Body of pancreas (tissue), 4 donors: ENCODE results near the gene ZNF76. TPM values are rescaled to one million over a fixed set of nuclear protein-coding genes. Genes with fewer than 3 reads are reported as not detected.

Source experiments
- ATAC-seq: fragments of 150-250 bp; one replicate; pipeline ENCODE4 v1.9.1; 2016
- DNase-seq, 4 donors: peaks; one replicate each; pipeline ENCODE4 v3.0.0-alpha.2; 2019
- H3K27ac ChIP-seq, 4 donors: fragments of 200-600 bp; sonication (generic); 1 replicate in 3 of 4; 2 replicates in 1 of 4; pipeline versions ENCODE4 v1.5.1 to v1.6.1; 2016 to 2019; ENCODE audit warnings: mild to moderate bottlenecking in 1 of 4, mixed read lengths in 1 of 4, moderate library complexity in 1 of 4
- H3K27me3 ChIP-seq, 2 donors: fragments of 200-600 bp; sonication (generic); one replicate each; pipeline ENCODE4 v1.6.0; 2016; ENCODE audit warnings: mild to moderate bottlenecking in 1 of 2
- H3K36me3 ChIP-seq, 2 donors: fragments of 200-600 bp; sonication (generic); replicated peaks in 1 of 2; 2 replicates each; pipeline ENCODE4 v1.5.1; 2016; ENCODE audit warnings: low read depth in 2 of 2; ENCODE audit not compliant: insufficient read depth in 1 of 2
- H3K4me1 ChIP-seq: fragments of 200-600 bp; sonication (generic); one replicate; pipeline ENCODE4 v1.6.0; 2016
- H3K4me3 ChIP-seq, 2 donors: fragments of 200-600 bp; sonication (generic); 1 replicate in 1 of 2; 2 replicates in 1 of 2; pipeline ENCODE4 v1.5.1; 2016 to 2019
- H3K9me3 ChIP-seq, 3 donors: fragments of 200-600 bp; sonication (generic); 1 replicate in 2 of 3; 2 replicates in 1 of 3; pipeline ENCODE4 v1.5.1; 2016
- CTCF ChIP-seq, 7 experiments: fragments of 450-650 bp in 4 of 7; fragments of 200-600 bp in 3 of 7; sonication (generic) in 3 of 7; IDR thresholded peaks; one replicate each; pipeline ENCODE4 v1.5.1; 2016 to 2019; ENCODE audit warnings: antibody characterized with exemption in 7 of 7
- POLR2A ChIP-seq, 3 donors: fragments of 450-650 bp; IDR thresholded peaks; one replicate each; pipeline ENCODE4 v1.6.1; 2016; ENCODE audit warnings: antibody characterized with exemption in 3 of 3, mild to moderate bottlenecking in 2 of 3
- WGBS, 2 donors: methylation state at CpG; one replicate each; pipeline ENCODE4 v1.1.5; 2017; 5-methylcytosine and 5-hydroxymethylcytosine counted together
- intact Hi-C: fragments of 100-400 bp; cut with DNase I; formaldehyde crosslinking; loops from one replicate; pipeline ENCODE4 v1.15.1; 2023
- total RNA-seq, 2 donors: library from RNA; depleted of rRNA; stranded (reverse); fragments of >200 nt; gene quantifications; one replicate each; pipeline ENCODE4 v1.1.0, GENCODE V29; 2016

Gene ZNF76
- total RNA-seq, 2 donors from 2014 or later: 34.2 to 56.7 TPM

- WGBS, 2 donors: 69 to 78% methylated on average over 4 of the region's 4 CpGs
- TF ChIP-seq CTCF (IDR thresholded peaks at IDR 0.05) (no peak), POLR2A (IDR thresholded peaks at IDR 0.05) (no peak)
- intact Hi-C loops: no loop called here
- Histone ChIP-seq H3K27ac (no peak overlapping the region), H3K9me3 (no peaks in the 10 kb centered on the region), H3K36me3 (no peaks in the 10 kb centered on the region), H3K4me3 (no peak overlapping the region), H3K27me3 (no peaks in the 10 kb centered on the region), H3K4me1 (no peaks in the 10 kb centered on the region)
- ATAC-seq (no peak), DNase-seq (no peak)
Measured at GRCh38 chr6:35234901-35235300, 24.6 kb upstream of the ZNF76 start.

- Histone ChIP-seq H3K36me3 (no peaks in the 10 kb centered on the region), H3K9me3 (no peaks in the 10 kb centered on the region), H3K4me3 (no peak overlapping the region), H3K27ac (no peak overlapping the region), H3K27me3 (no peaks in the 10 kb centered on the region), H3K4me1 (no peaks in the 10 kb centered on the region)
- TF ChIP-seq CTCF (IDR thresholded peaks at IDR 0.05) (no peak), POLR2A (IDR thresholded peaks at IDR 0.05) (no peak)
- 88 to 94% methylated on average over 5 of the region's 5 CpGs for WGBS, 2 donors
- intact Hi-C loops: no loop called here
- DNase-seq (no peak), ATAC-seq (no peak)
Measured at GRCh38 chr6:35236223-35236622, 23.3 kb upstream of the ZNF76 start.

- WGBS, 2 donors: 80 to 100% methylated on average over 2 to 3 of the region's 3 CpGs
- ATAC-seq (no peak), DNase-seq (no peak)
- Histone ChIP-seq H3K4me1 (no peaks in the 10 kb centered on the region), H3K9me3 (no peaks in the 10 kb centered on the region), H3K4me3 (no peak overlapping the region), H3K27ac (no peak overlapping the region), H3K36me3 (no peaks in the 10 kb centered on the region), H3K27me3 (no peaks in the 10 kb centered on the region)
- TF ChIP-seq CTCF (IDR thresholded peaks at IDR 0.05): no peak
- no peak for TF ChIP-seq POLR2A (IDR thresholded peaks at IDR 0.05)
- intact Hi-C loops: no loop called here
Measured at GRCh38 chr6:35237476-35237875, 22.1 kb upstream of the ZNF76 start.

- no peak overlapping the region for H3K4me3 ChIP-seq
- ATAC-seq: no peak
- no peaks in the 10 kb centered on the region for H3K36me3 ChIP-seq
- no peaks in the 10 kb centered on the region for H3K9me3 ChIP-seq
- 46 to 71% methylated on average over 3 of the region's 3 CpGs for WGBS, 2 donors
- DNase-seq: no peak
- H3K27ac ChIP-seq: no peak overlapping the region
- no peaks in the 10 kb centered on the region for H3K4me1 ChIP-seq
- intact Hi-C loops: no loop called here
- H3K27me3 ChIP-seq: no peaks in the 10 kb centered on the region
- TF ChIP-seq CTCF (IDR thresholded peaks at IDR 0.05) (no peak), POLR2A (IDR thresholded peaks at IDR 0.05) (no peak)
Measured at GRCh38 chr6:35238843-35239289, 20.7 kb upstream of the ZNF76 start.

- Histone ChIP-seq H3K36me3 (no peaks in the 10 kb centered on the region), H3K27ac (no peak overlapping the region), H3K4me1 (no peaks in the 10 kb centered on the region), H3K9me3 (no peaks in the 10 kb centered on the region), H3K4me3 (no peak overlapping the region), H3K27me3 (no peaks in the 10 kb centered on the region)
- intact Hi-C loops: no loop called here
- TF ChIP-seq CTCF (IDR thresholded peaks at IDR 0.05) (no peak), POLR2A (IDR thresholded peaks at IDR 0.05) (no peak)
- WGBS, 2 donors: 90 to 91% methylated on average over 4 of the region's 4 CpGs
- no peak for ATAC-seq
- no peak for DNase-seq
Measured at GRCh38 chr6:35239581-35239980, 20.0 kb upstream of the ZNF76 start.
